Endothelial cell of umbilical vein (primary cell): ENCODE data around the gene SDCCAG8. TPM values are rescaled to one million over a fixed set of nuclear protein-coding genes. Genes with fewer than 3 reads are reported as not detected.

Experiments used
- BruUV-seq: library from RNA; stranded (reverse); fragments of 400-500 nt; replicated peaks from 2 replicates; lab custom pipeline; 2021; lab: Mats Ljungman, UMichigan
- CTCF ChIA-PET: fragments of 300-600, 350-600 bp; sonication (Branson Sonifier 250); formaldehyde crosslinking; loops from one replicate; lab custom pipeline; 2021; ENCODE audit warnings: antibody characterized with exemption, inconsistent platforms; lab: Charles Lee
- POLR2A ChIA-PET: fragments of 300-600, 350-600 bp; sonication (Branson Sonifier 250); formaldehyde crosslinking; loops from one replicate; lab custom pipeline; 2021; ENCODE audit warnings: antibody characterized with exemption, inconsistent platforms; lab: Charles Lee
- DNase-seq: peaks from one replicate; pipeline ENCODE4 v3.0.0-alpha.2; 2011; ENCODE audit warnings: low read depth, low spot score
- FAIRE-seq: peaks from 2 replicates; lab custom pipeline; 2011; peaks lifted over from hg19 to GRCh38; lab: Jason Lieb, UNC
- H2AFZ ChIP-seq: 2 replicates; pipeline ENCODE4 v1.6.0; 2012; ENCODE audit warnings: low read depth, low read length, control low read depth, inconsistent platforms
- H3K27ac ChIP-seq: 2 replicates; pipeline ENCODE4 v1.5.1; 2011; ENCODE audit warnings: low read depth, mild to moderate bottlenecking, control low read depth, low read length, moderate library complexity; ENCODE audit not compliant: insufficient read depth
- H3K27me3 ChIP-seq, 2 experiments: 2 replicates each; pipeline versions ENCODE4 v1.6.0 to v1.6.1; 2011; ENCODE audit warnings: low read length in 2 of 2, mixed read lengths in 1 of 2; ENCODE audit not compliant: control insufficient read depth in 2 of 2, insufficient read depth in 2 of 2
- H3K36me3 ChIP-seq, 2 experiments: 2 replicates in 1 of 2; 3 replicates in 1 of 2; pipeline ENCODE4 v1.5.1; 2011; ENCODE audit warnings: low read length in 2 of 2, mild to moderate bottlenecking in 1 of 2, moderate library complexity in 1 of 2; ENCODE audit not compliant: control insufficient read depth in 2 of 2, insufficient read depth in 2 of 2; ENCODE audit errors: extremely low read depth in 1 of 2
- H3K4me1 ChIP-seq: 3 replicates; pipeline ENCODE4 v1.5.1; 2011; ENCODE audit warnings: mild to moderate bottlenecking, low read length; ENCODE audit not compliant: control insufficient read depth, insufficient read depth; ENCODE audit errors: extremely low read depth
- H3K4me2 ChIP-seq: 2 replicates; pipeline ENCODE4 v1.6.1; 2011; ENCODE audit warnings: low read length, control low read depth, mixed read lengths; ENCODE audit not compliant: insufficient read depth
- H3K4me3 ChIP-seq, 3 experiments: fragments of 200-600 bp in 1 of 3; sonication (generic), shearing (Covaris generic) in 1 of 3; replicated peaks in 1 of 3; 2 replicates each; pipeline ENCODE4 v1.5.1; 2011 to 2016; ENCODE audit warnings: control low read depth in 3 of 3, low read length in 3 of 3, mild to moderate bottlenecking in 2 of 3, inconsistent platforms in 1 of 3, low read depth in 1 of 3, moderate library complexity in 1 of 3; ENCODE audit not compliant: insufficient read depth in 1 of 3
- H3K79me2 ChIP-seq: 2 replicates; pipeline ENCODE4 v1.6.0; 2012; ENCODE audit warnings: low read length, inconsistent platforms; ENCODE audit not compliant: control insufficient read depth, insufficient read depth
- H3K9ac ChIP-seq: replicated peaks from 2 replicates; pipeline ENCODE3; 2011; ENCODE audit warnings: low read length, control low read depth; ENCODE audit not compliant: insufficient read depth; ENCODE audit errors: extremely low read depth
- H3K9me1 ChIP-seq: replicated peaks from 3 replicates; pipeline ENCODE4 v1.6.0; 2011; ENCODE audit warnings: mild to moderate bottlenecking, low read length; ENCODE audit not compliant: control insufficient read depth, insufficient read depth; ENCODE audit errors: extremely low read depth
- H3K9me3 ChIP-seq: replicated peaks from 2 replicates; pipeline ENCODE4 v1.5.1; 2012; ENCODE audit warnings: low read length, inconsistent platforms; ENCODE audit not compliant: control insufficient read depth, insufficient read depth
- H4K20me1 ChIP-seq: replicated peaks from 2 replicates; pipeline ENCODE3; 2011; ENCODE audit warnings: mild to moderate bottlenecking, low read length; ENCODE audit not compliant: control insufficient read depth, insufficient read depth; ENCODE audit errors: extremely low read depth
- CTCF ChIP-seq, 2 donors: IDR thresholded peaks; 1 replicate in 1 of 2; 2 replicates in 1 of 2; pipeline ENCODE4 v1.5.1; 2011; ENCODE audit warnings: low read length in 2 of 2, mild to moderate bottlenecking in 2 of 2, moderate library complexity in 2 of 2, control low read depth in 1 of 2, inconsistent platforms in 1 of 2, low read depth in 1 of 2; ENCODE audit not compliant: insufficient read depth in 1 of 2; ENCODE audit errors: extremely low read depth in 1 of 2
- EZH2 ChIP-seq: IDR thresholded peaks from 2 replicates; pipeline ENCODE4 v1.6.1; 2012; ENCODE audit warnings: borderline replicate concordance, low read depth, mild to moderate bottlenecking, moderate library complexity, low read length, inconsistent platforms; ENCODE audit not compliant: severe bottlenecking
- FOS ChIP-seq: IDR thresholded peaks from 2 replicates; pipeline ENCODE4 v1.6.1; 2011; ENCODE audit warnings: mild to moderate bottlenecking, low read length, moderate library complexity, borderline replicate concordance; ENCODE audit not compliant: insufficient read depth
- GATA2 ChIP-seq: IDR thresholded peaks from 2 replicates; pipeline ENCODE4 v1.7.0; 2011; ENCODE audit warnings: low read depth, mild to moderate bottlenecking, moderate library complexity, mixed read lengths, low read length; ENCODE audit not compliant: insufficient read length, insufficient read depth
- JUN ChIP-seq: IDR thresholded peaks from 2 replicates; pipeline ENCODE4 v1.6.1; 2011; ENCODE audit warnings: borderline replicate concordance, low read depth; ENCODE audit not compliant: insufficient read length, insufficient read depth
- MAX ChIP-seq: IDR thresholded peaks from 2 replicates; pipeline ENCODE4 v1.6.1; 2011; ENCODE audit not compliant: insufficient read depth, insufficient read length
- MYC ChIP-seq: IDR thresholded peaks from one replicate; pipeline ENCODE4 v1.6.1; 2011; ENCODE audit warnings: mild to moderate bottlenecking, low read depth, low read length
- POLR2A ChIP-seq: IDR thresholded peaks from 2 replicates; pipeline ENCODE4 v1.6.1; 2012; ENCODE audit warnings: low read depth, mild to moderate bottlenecking, control low read depth, low read length
- POLR2AphosphoS5 ChIP-seq: IDR thresholded peaks from 2 replicates; pipeline ENCODE4 v1.6.1; 2012; ENCODE audit warnings: low read depth, mild to moderate bottlenecking, control low read depth, low read length, moderate library complexity; ENCODE audit not compliant: insufficient read depth
- dilution Hi-C: fragments of 300-500 bp; cut with MboI; formaldehyde crosslinking; loops from one replicate; pipeline ENCODE4 v1.15.0; 2019; ENCODE audit warnings: low sequenced_read_pairs; ENCODE audit not compliant: extremely low pct_ligation_motif_present
- intact Hi-C: fragments of 100-400 bp; cut with micrococcal nuclease; formaldehyde crosslinking; loops from one replicate; pipeline ENCODE4 v1.10.0; 2022
- polyA plus RNA-seq, 4 experiments: library from polyadenylated mRNA; depleted of rRNA in 3 of 4; stranded (reverse) in 3 of 4; unstranded in 1 of 4; fragments of >200 nt; gene quantifications; 2 replicates each; pipeline versions ENCODE4 v1.2.1 to v1.2.3, GENCODE V29; 2011 to 2012; ENCODE audit warnings: missing spikeins in 1 of 4
- total RNA-seq: library from RNA; stranded (reverse); gene quantifications from 2 replicates; pipeline ENCODE4 v1.2.3, GENCODE V29; 2021

SDCCAG8 gene
- total and polyA plus RNA-seq, 2 donors (not counting 3 experiments of a cell fraction or from before 2014, with no cell fraction given) = 14.6 to 25.7 TPM

- DNase-seq (no peak), FAIRE-seq (no peak)
- H4K20me1 ChIP-seq = no peaks in the 10 kb centered on the region
- H3K9me1 ChIP-seq = no peaks in the 10 kb centered on the region
- TF ChIP-seq MYC (no peak), CTCF (IDR thresholded peaks at IDR 0.05; ENCODE audit: extremely low read depth in 1 of 2, insufficient read depth in 1 of 2, low read depth in 1 of 2, low read length in 2 of 2) (no peak), GATA2 (no peak), EZH2 (no peak), POLR2A (no peak), JUN (no peak), FOS (no peak), POLR2AphosphoS5 (no peak), MAX (no peak)
- peak overlapping the region; percentile 64 for H3K9ac ChIP-seq
- dilution Hi-C loops = no loop called here
- no peaks in the 10 kb centered on the region for H3K9me3 ChIP-seq
- ChIA-PET POLR2A (interaction anchor here (0.7 to 1.3 kb wide), 3 partner anchors 17 to 31 kb away, joined by 3 to 19 read pairs (median 6); partner anchors contain the start of genes CEP170 and SDCCAG8), CTCF (interaction anchor here (0.7 to 2.5 kb wide), 4 partner anchors 14 to 48 kb away, joined by 3 to 18 read pairs (median 6); partner anchors contain the start of genes CEP170 and SDCCAG8)
- intact Hi-C loops = loop anchor here (1.0 to 5.0 kb wide), 4 partner anchors 19 to 875 kb away; partner anchors contain the start of gene CEP170
- no peak overlapping the region for H2AFZ ChIP-seq
- H3K27me3 ChIP-seq = no peaks in the 10 kb centered on the region
- peaks cover 41% of the 10 kb centered on the region for H3K4me1 ChIP-seq
- H3K36me3 ChIP-seq = peaks cover 0 to 2% of the 10 kb centered on the region in 2 experiments
- TSS peak; percentile 90 for BruUV-seq
- H3K79me2 ChIP-seq = peaks cover 25% of the 10 kb centered on the region
- H3K27ac ChIP-seq = peak overlapping the region; percentile 98
- H3K4me2 ChIP-seq = peak overlapping the region; percentile 31
- no peak overlapping the region for H3K4me3 ChIP-seq
Observed at GRCh38 chr1:243287123-243287460, 31.3 kb downstream of the SDCCAG8 start.
